GM12878 (cell line): Measurements from ENCODE around the gene OXT. TPM values are rescaled to one million over a fixed set of nuclear protein-coding genes. Genes with fewer than 3 reads are reported as not detected.

Experiments used
- ATAC-seq: fragments of 200-7000 bp; cut with Tn5 transposase; 3 replicates; pipeline ENCODE4 v1.9.1; 2020; ENCODE audit warnings: mild to moderate bottlenecking, moderate library complexity
- BruUV-seq: library from RNA; stranded (reverse); fragments of 400-500 nt; replicated peaks from 2 replicates; lab custom pipeline; 2021; lab: Mats Ljungman, UMichigan
- CTCF ChIA-PET: fragments of 300-600 bp; sonication (Branson Sonifier 250); formaldehyde crosslinking; extraction: SDS; loops from one replicate; lab custom pipeline; 2021; ENCODE audit warnings: inconsistent platforms; lab: Yijun Ruan, JAX
- POLR2A ChIA-PET: fragments of 350-600 bp; formaldehyde crosslinking; extraction: SDS; loops from one replicate; lab custom pipeline; 2021; ENCODE audit warnings: inconsistent platforms; lab: Charles Lee
- RAD21 ChIA-PET: fragments of 300-600 bp; sonication (Branson Sonifier 250); formaldehyde crosslinking; loops from one replicate; lab custom pipeline; 2023; ENCODE audit warnings: antibody characterized with exemption; ENCODE audit not compliant: unreplicated experiment; lab: Charles Lee
- SMC1A ChIA-PET: fragments of 300-600 bp; sonication (Branson Sonifier 250); formaldehyde crosslinking; loops from one replicate; lab custom pipeline; 2023; ENCODE audit not compliant: unreplicated experiment, uncharacterized antibody; lab: Charles Lee
- DNase-seq: peaks from one replicate; pipeline ENCODE4 v3.0.0-alpha.2; 2011; ENCODE audit warnings: low read depth, low spot score
- FAIRE-seq: peaks from 3 replicates; lab custom pipeline; 2011; peaks lifted over from hg19 to GRCh38; lab: Jason Lieb, UNC
- H2AFZ ChIP-seq: 2 replicates; pipeline ENCODE4 v1.6.0; 2011; ENCODE audit warnings: low read depth, low read length, control low read depth; ENCODE audit not compliant: control insufficient read depth
- H3K27ac ChIP-seq: 2 replicates; pipeline ENCODE4 v1.5.1; 2011; ENCODE audit warnings: control low read depth; ENCODE audit not compliant: control insufficient read depth, insufficient read depth
- H3K27me3 ChIP-seq, 2 experiments: replicated peaks in 1 of 2; 2 replicates each; pipeline versions ENCODE4 v1.6.0 to v1.6.1; 2011; ENCODE audit warnings: low read length in 1 of 2; ENCODE audit not compliant: control insufficient read depth in 2 of 2, insufficient read depth in 2 of 2
- H3K36me3 ChIP-seq, 2 experiments: 2 replicates each; pipeline ENCODE4 v1.5.1; 2011; ENCODE audit warnings: low read length in 1 of 2; ENCODE audit not compliant: control insufficient read depth in 2 of 2, insufficient read depth in 2 of 2
- H3K4me1 ChIP-seq: 2 replicates; pipeline ENCODE4 v1.6.1; 2011; ENCODE audit warnings: mild to moderate bottlenecking, low read length, moderate library complexity, mixed read lengths; ENCODE audit not compliant: control insufficient read depth, insufficient read depth
- H3K4me2 ChIP-seq: 2 replicates; pipeline ENCODE4 v1.6.0; 2011; ENCODE audit warnings: control low read depth; ENCODE audit not compliant: control insufficient read depth, insufficient read depth
- H3K4me3 ChIP-seq: fragments of 200-600 bp; sonication (generic); 2 replicates; pipeline ENCODE4 v1.5.1; 2016
- H3K79me2 ChIP-seq: 2 replicates; pipeline ENCODE4 v1.6.0; 2011; ENCODE audit warnings: low read length; ENCODE audit not compliant: control insufficient read depth, insufficient read depth
- H3K9ac ChIP-seq: 2 replicates; pipeline ENCODE4 v1.8.0; 2011; ENCODE audit warnings: low read length, control low read depth, mixed read lengths; ENCODE audit not compliant: control insufficient read depth, insufficient read depth
- H3K9me3 ChIP-seq: replicated peaks from 3 replicates; pipeline ENCODE4 v1.5.1; 2011; ENCODE audit warnings: mild to moderate bottlenecking, low read length; ENCODE audit not compliant: control insufficient read depth, insufficient read depth
- H4K20me1 ChIP-seq: 2 replicates; pipeline ENCODE4 v1.6.0; 2011; ENCODE audit not compliant: control insufficient read depth, insufficient read depth
- ATF3 ChIP-seq: IDR thresholded peaks from 2 replicates; pipeline ENCODE4 v1.6.1; 2011; ENCODE audit warnings: low read depth, mild to moderate bottlenecking, low read length, moderate library complexity, borderline replicate concordance; ENCODE audit errors: extremely low read depth
- CEBPB ChIP-seq, 2 experiments: fragments of 150-350 bp in 1 of 2; IDR thresholded peaks; 2 replicates each; pipeline ENCODE4 v1.6.1; 2012 to 2014; ENCODE audit warnings: low read depth in 2 of 2, low read length in 2 of 2, borderline replicate concordance in 1 of 2, inconsistent platforms in 1 of 2
- EGR1 ChIP-seq, 2 experiments: IDR thresholded peaks; 1 replicate in 1 of 2; 2 replicates in 1 of 2; pipeline ENCODE4 v1.6.1; 2011 to 2012; ENCODE audit warnings: low read depth in 2 of 2, low read length in 2 of 2, borderline replicate concordance in 1 of 2, mild to moderate bottlenecking in 1 of 2, moderate library complexity in 1 of 2
- ELK1 ChIP-seq: IDR thresholded peaks from 2 replicates; pipeline ENCODE4 v1.6.1; 2012; ENCODE audit warnings: low read depth, low read length, improper control_type of control experiment
- IRF3 ChIP-seq: fragments of 450-650 bp; IDR thresholded peaks from 2 replicates; pipeline ENCODE4 v1.6.1; 2014; ENCODE audit warnings: mild to moderate bottlenecking
- KLF5 ChIP-seq: fragments of 450-650 bp; IDR thresholded peaks from 2 replicates; pipeline ENCODE4 v1.6.1; 2014; ENCODE audit warnings: mild to moderate bottlenecking; ENCODE audit not compliant: partially characterized antibody
- MEF2A ChIP-seq: IDR thresholded peaks from 2 replicates; pipeline ENCODE4 v1.6.1; 2011; ENCODE audit warnings: low read depth, mild to moderate bottlenecking, low read length, moderate library complexity; ENCODE audit not compliant: insufficient read depth
- NBN ChIP-seq: fragments of 450-650 bp; IDR thresholded peaks from 2 replicates; pipeline ENCODE4 v1.6.1; 2016
- PAX5 ChIP-seq: IDR thresholded peaks from 2 replicates; pipeline ENCODE4 v1.6.1; 2011; ENCODE audit warnings: low read depth, low read length, borderline replicate concordance
- PRDM15 ChIP-seq: fragments of 450-650 bp; formaldehyde crosslinking; IDR thresholded peaks from 2 replicates; pipeline ENCODE4 v1.4.0; 2020; ENCODE audit warnings: mild to moderate bottlenecking, moderate library complexity
- SREBF2 ChIP-seq: IDR thresholded peaks from 2 replicates; pipeline ENCODE4 v1.6.1; 2012; ENCODE audit warnings: mild to moderate bottlenecking, low read length
- TCF3 ChIP-seq: IDR thresholded peaks from 2 replicates; pipeline ENCODE4 v1.6.1; 2012; ENCODE audit warnings: low read depth, mild to moderate bottlenecking, low read length, borderline replicate concordance; ENCODE audit not compliant: insufficient read depth
- ZNF687 ChIP-seq: fragments of 450-650 bp; IDR thresholded peaks from 2 replicates; pipeline ENCODE4 v1.6.1; 2017; ENCODE audit warnings: mild to moderate bottlenecking, moderate library complexity
- WGBS: methylation state at CpG from one replicate; pipeline ENCODE4 v1.1.6; 2016; ENCODE audit warnings: low lambda C conversion rate; ENCODE audit not compliant: insufficient replicate concordance, insufficient coverage; ENCODE audit errors: missing lambda C conversion rate; 5-methylcytosine and 5-hydroxymethylcytosine counted together
- in situ Hi-C: fragments of 300-500 bp; cut with MboI; formaldehyde crosslinking; loops from 9 replicates; pipeline ENCODE4 v1.14.3; 2018; ENCODE audit warnings: mixed read lengths
- intact Hi-C: fragments of 100-400 bp; cut with micrococcal nuclease; formaldehyde crosslinking; loops from one replicate; pipeline ENCODE4 v1.14.2; 2022; ENCODE audit not compliant: unreplicated experiment
- polyA plus RNA-seq, 11 experiments: library from polyadenylated mRNA; depleted of rRNA in 4 of 11; unstranded in 6 of 11; stranded (reverse) in 5 of 11; fragments of >200 nt; fragmentation: Nextera tagmentation in 4 of 11; fragmentation: Illumina TruSeq in 1 of 11; extraction: Ambion mirVana in 4 of 11; extraction: Trizol in 1 of 11; gene quantifications; 1 replicate in 1 of 11; 2 replicates in 10 of 11; pipeline versions ENCODE4 v1.2.1 to v1.2.3, GENCODE V29; 2011 to 2016; ENCODE audit warnings: inconsistent platforms in 2 of 11, missing spikeins in 2 of 11, low read depth in 1 of 11
- total RNA-seq, 4 experiments: library from RNA; depleted of rRNA in 3 of 4; stranded (reverse); fragments of >200 nt in 3 of 4; fragmentation: Illumina TruSeq in 1 of 4; extraction: Trizol in 1 of 4; gene quantifications; 2 replicates each; pipeline versions ENCODE4 v1.2.1 to v1.2.3, GENCODE V29; 2013 to 2021

OXT gene
- total and polyA plus RNA-seq, 10 of the 15 experiments (the other 5 are each of a cell fraction or from before 2014, with no cell fraction given) = not detected

- no peaks in the 10 kb centered on the region; the same call in 2 of the 3 replicates for H3K9me3 ChIP-seq
- DNase-seq (no peak), ATAC-seq (no peak), FAIRE-seq (no peak)
- intact Hi-C loops (no loop called here), in situ Hi-C loops (no loop called here)
- H3K4me2 ChIP-seq = no peak overlapping the region
- no peaks in the 10 kb centered on the region for H3K79me2 ChIP-seq
- H3K27me3 ChIP-seq = peaks cover 0 to 2% of the 10 kb centered on the region in 2 experiments; a peak in 3 of 4 replicates
- H3K4me3 ChIP-seq = no peak overlapping the region
- H4K20me1 ChIP-seq = no peaks in the 10 kb centered on the region
- no peak overlapping the region for H3K27ac ChIP-seq
- no peaks in the 10 kb centered on the region for H3K36me3 ChIP-seq
- ChIA-PET SMC1A (no interaction called here), CTCF (interaction anchor here (1.0 kb wide), 1 partner anchor 21 kb away, joined by 4 read pairs; no protein-coding TSS in a partner anchor), POLR2A (no interaction called here), RAD21 (interaction anchor here (0.5 kb wide), 1 partner anchor 543 kb away, joined by 4 read pairs; no protein-coding TSS in a partner anchor)
- H3K9ac ChIP-seq = no peak overlapping the region
- 19% methylated on average over 6 of the region's 6 CpGs for WGBS
- TF ChIP-seq NBN (no peak), CEBPB (IDR thresholded peaks at IDR 0.05; ENCODE audit: borderline replicate concordance in 1 of 2, low read depth in 2 of 2, low read length in 2 of 2) (no peak), SREBF2 (no peak), KLF5 (no peak), PAX5 (no peak), PRDM15 (CRISPR knock-in tag) (no peak), IRF3 (no peak), ZNF687 (no peak), TCF3 (no peak), MEF2A (no peak), EGR1 (IDR thresholded peaks at IDR 0.05; ENCODE audit: borderline replicate concordance in 1 of 2, low read depth in 2 of 2, low read length in 2 of 2) (no peak), ELK1 (no peak), ATF3 (no peak)
- no TSS peak for BruUV-seq
- H2AFZ ChIP-seq = no peak overlapping the region
- no peaks in the 10 kb centered on the region for H3K4me1 ChIP-seq
These were observed 3.4 kb downstream of the OXT start for GRCh38 chr20:3074812-3075211.
